HG03097 (cell line): ENCODE results near the gene LRPPRC.
"Not testable (repeated sequence)": the region's sequence is repeated elsewhere in the genome, so short reads cannot be mapped to it uniquely, and the experiment has no call there.

Experiments
- ATAC-seq: cut with Tn5 transposase; IDR thresholded peaks from one replicate; pipeline ENCODE4 v1.9.1; 2021; ENCODE audit not compliant: unreplicated experiment, low FRiP score

The LRPPRC gene

GRCh38 chr2:43925431-43925830, 70.4 kb downstream of the LRPPRC start:
- no peak for ATAC-seq

GRCh38 chr2:43924463-43924862, 71.3 kb downstream of the LRPPRC start:
- no peak for ATAC-seq

GRCh38 chr2:43911136-43911790, 84.5 kb downstream of the LRPPRC start:
- not testable (repeated sequence) for ATAC-seq

- ATAC-seq, result no peak
These were observed 89.2 kb downstream of the LRPPRC start for GRCh38 chr2:43906448-43907109.

GRCh38 chr2:43905871-43906270, 89.9 kb downstream of the LRPPRC start:
- no peak for ATAC-seq

DNA sequence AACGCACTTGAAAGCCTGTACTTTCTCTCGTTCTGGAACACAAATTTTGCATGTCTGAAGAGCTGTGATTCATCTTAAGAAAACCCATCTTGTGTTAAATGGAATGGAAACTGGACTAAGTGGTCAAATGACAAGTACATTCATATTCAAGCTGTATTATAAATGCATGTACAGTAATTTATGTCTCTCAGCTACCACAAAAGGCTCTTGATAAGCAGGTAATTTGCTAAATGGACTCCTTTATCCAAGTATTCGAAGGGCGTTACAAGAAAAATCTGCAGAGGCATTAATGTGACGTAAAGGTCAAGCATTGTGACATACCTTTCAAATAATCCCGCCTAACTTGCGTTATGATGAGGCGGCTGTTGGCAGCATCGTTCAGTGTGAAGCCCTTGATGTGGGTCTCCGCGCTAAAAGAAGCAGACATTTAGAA, 90.4 kb downstream of the LRPPRC start:
- ATAC-seq, result no peak

GRCh38 chr2:43899589-43899988, 96.2 kb downstream of the LRPPRC start:
- ATAC-seq, result no peak

- no peak for ATAC-seq
These were observed 96.9 kb downstream of the LRPPRC start for GRCh38 chr2:43898838-43899346.

DNA sequence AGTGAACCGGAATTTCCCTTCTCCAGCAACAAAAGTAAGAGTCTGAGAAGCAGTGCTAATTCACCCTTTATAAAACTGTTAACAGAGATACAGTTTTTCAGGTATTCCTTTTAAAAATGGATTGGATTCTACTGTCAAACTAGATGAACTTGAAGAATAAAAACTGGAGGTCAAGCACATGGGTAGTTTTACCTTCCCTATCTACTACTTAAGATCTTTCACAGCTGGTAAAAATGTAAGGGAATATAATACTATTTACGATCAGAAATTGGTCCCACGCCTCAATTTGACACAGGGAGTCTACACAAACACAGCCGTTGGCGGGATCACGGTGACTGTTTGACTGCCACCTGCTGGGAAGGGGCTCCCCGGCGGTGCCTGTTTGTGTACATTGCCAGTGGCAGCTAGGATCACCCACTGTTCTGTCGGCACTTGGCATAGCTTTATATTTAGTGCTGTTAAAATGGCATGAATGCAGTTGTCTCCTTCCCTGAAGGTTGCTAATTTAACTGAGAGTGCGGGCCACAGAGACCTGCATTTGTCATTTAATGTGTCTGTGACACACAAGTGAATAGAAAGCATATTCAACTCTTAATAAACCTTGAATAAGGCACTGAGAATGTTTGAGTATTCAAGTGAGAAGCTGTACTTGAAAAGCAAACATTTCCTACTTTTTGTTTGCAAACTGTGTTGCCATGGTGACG, 97.5 kb downstream of the LRPPRC start:
- ATAC-seq, result no peak

GRCh38 chr2:43897492-43897891, 98.3 kb downstream of the LRPPRC start:
- ATAC-seq, result no peak

DNA sequence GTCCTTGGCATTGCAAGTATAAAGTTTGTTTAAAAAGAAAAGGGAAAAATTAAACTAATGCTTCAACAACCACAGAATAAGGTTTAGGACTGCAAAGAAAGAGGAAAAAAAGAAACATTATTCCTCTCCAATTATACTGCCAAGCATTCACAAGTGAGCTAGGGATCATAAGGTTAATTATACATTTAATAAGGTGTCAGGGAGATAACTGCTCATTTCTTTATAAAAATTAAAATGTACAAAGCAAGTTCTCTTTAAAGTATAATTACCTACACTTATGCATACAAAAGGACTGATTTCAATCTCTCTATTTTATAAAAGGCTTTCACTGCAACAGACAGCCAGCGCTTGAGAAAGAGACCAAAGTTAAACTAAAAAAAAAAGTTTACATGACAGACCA, 98.9 kb downstream of the LRPPRC start:
- no peak for ATAC-seq

DNA sequence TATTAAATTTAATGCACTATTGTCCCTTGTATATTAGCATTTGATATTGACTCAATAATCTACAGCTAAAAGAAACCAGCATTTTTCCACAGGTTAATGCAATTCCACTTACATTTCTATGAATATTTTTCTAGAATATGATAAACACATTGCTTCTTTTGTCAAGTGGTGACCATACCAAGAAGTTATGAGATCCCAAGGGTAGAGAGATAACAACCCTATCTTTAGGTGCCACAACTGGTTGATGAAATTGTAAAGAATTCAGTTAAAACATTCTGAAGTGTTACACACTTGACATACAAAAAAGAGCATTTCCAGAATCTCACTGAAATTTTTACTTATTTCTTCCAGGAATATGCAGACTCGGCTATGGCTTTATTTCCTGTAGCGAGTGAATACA, 101.0 kb downstream of the LRPPRC start:
- ATAC-seq, result no peak

DNA sequence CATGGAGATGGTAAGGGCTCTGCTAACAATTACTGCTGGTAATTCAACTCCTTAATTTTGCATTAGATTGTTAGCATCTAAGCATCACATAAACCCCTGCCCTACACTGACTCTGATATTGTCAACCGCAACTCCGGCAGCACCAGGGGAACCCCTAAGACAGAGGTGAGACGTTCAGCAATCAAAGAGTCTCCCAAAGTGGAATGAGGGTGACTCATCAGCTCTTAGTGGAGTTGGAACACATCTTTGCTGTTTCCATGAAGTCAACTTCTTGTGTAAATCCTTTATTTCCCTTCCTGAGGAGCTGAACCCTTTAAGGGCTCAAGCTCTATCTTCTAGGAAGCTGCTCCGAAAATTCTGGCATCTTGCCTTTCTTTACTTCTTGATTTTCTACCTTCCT, 104.9 kb downstream of the LRPPRC start:
- no peak for ATAC-seq

- ATAC-seq, result no peak
These were observed 106.4 kb downstream of the LRPPRC start for GRCh38 chr2:43889416-43889815.

- ATAC-seq, result no peak
These were observed 108.6 kb downstream of the LRPPRC start for GRCh38 chr2:43887176-43887575.

GRCh38 chr2:43885132-43885632, 110.6 kb downstream of the LRPPRC start:
- ATAC-seq, result no peak

DNA sequence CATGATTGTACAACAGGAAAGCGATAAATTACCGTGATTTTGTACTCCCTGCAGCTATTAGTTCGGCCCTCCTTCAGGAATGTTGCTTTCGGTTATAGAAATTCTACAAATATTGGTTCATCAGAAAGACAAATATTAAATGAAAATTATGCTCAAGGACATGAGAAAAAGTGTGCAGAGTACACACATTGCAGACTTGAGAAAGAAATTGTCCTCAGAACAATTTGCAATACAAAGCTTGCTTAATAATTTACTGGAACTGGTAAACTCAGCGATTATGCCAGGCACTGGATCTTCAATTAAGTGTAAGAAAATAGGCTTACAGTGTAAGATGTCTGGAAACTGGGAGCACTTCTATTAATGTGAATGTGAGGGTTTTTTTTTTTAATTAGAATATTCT, 111.1 kb downstream of the LRPPRC start:
- no peak for ATAC-seq

GRCh38 chr2:43882312-43882711, 113.5 kb downstream of the LRPPRC start:
- no peak for ATAC-seq

DNA sequence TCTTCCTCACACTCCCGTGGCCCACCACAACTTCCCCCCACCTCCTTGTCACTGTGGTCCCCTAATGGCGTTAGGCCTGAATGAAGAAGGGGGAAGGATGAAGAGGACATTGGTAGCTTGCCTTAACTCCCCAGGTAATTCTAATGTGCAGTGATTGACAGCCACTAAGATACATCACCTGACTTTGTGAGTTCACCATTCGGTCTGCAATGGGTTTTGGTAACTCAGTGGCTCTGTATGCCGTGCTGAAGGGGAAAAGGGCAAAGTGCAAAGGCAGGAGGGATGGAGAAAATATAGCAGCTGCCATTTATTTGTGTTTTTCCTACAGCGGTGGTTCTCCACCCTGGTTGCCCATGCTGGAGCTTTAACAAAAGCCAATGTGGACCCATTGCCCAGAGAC, 114.8 kb downstream of the LRPPRC start:
- ATAC-seq, result no peak

- no peak for ATAC-seq
These were observed 115.3 kb downstream of the LRPPRC start for GRCh38 chr2:43880471-43880870.

DNA sequence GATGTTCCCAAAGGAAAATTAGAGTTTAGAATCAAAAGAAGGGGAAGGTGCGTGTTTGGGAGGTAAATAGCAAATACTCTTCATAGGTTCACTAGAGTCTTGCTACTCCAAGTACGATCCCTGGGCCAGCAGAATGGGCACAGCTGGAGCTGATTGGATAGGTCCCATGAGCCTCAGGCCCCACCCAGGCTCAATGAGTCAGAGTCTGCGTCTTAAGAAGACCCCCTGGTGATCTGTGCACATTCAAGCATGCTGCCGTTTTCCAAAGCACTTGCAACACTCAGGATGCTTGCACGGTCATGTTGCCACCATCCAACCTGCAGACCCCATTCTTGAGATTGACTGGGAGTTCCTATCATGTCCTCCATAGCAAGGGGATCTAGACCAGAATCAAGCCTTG, 116.5 kb downstream of the LRPPRC start:
- no peak for ATAC-seq
